ENCODE measurements around the gene PVALEF. TPM values are rescaled to one million over a fixed set of nuclear protein-coding genes. Genes with fewer than 3 reads are reported as not detected.

Gene PVALEF
- total RNA-seq, 4 donors from 2014 or later, result not detected

- H3K27me3 ChIP-seq, result no peaks in the 10 kb centered on the region
- TF ChIP-seq CTCF (IDR thresholded peaks at IDR 0.05), result no peak
- no peak for TF ChIP-seq POLR2A (IDR thresholded peaks at IDR 0.05)
- H3K27ac ChIP-seq, result no peak overlapping the region
- intact Hi-C loops (cut with DNase I), result no loop called here
- no peak overlapping the region for H3K4me3 ChIP-seq (replicated peaks in 1 of 3)
- H3K36me3 ChIP-seq, result no peaks in the 10 kb centered on the region
- H3K4me1 ChIP-seq, result no peaks in the 10 kb centered on the region
- no peaks in the 10 kb centered on the region for H3K9me3 ChIP-seq
- DNase-seq, result peak in 1 of 2 donors; percentile 5
- WGBS, 2 donors, result 81 to 85% methylated on average over 20 to 28 of the region's 38 CpGs
These were observed 28.3 kb downstream of the PVALEF start for GRCh38 chr17:81193470-81194224.

GRCh38 chr17:81194225-81194760 lies 29.0 kb downstream of the PVALEF start:
- 85 to 94% methylated on average over 12 to 21 of the region's 21 CpGs for WGBS, 2 donors
- no peak for DNase-seq
- Histone ChIP-seq H3K27me3 (no peaks in the 10 kb centered on the region), H3K4me1 (no peaks in the 10 kb centered on the region), H3K27ac (no peak overlapping the region), H3K4me3 (replicated peaks in 1 of 3) (no peak overlapping the region), H3K36me3 (no peaks in the 10 kb centered on the region), H3K9me3 (no peaks in the 10 kb centered on the region)
- no peak for TF ChIP-seq POLR2A (IDR thresholded peaks at IDR 0.05)
- TF ChIP-seq CTCF (IDR thresholded peaks at IDR 0.05), result no peak
- intact Hi-C loops (cut with DNase I), result no loop called here

- no peak for TF ChIP-seq CTCF (IDR thresholded peaks at IDR 0.05)
- no peak for TF ChIP-seq POLR2A (IDR thresholded peaks at IDR 0.05)
- intact Hi-C loops (cut with DNase I), result no loop called here
- no peaks in the 10 kb centered on the region for H3K9me3 ChIP-seq
- H3K27me3 ChIP-seq, result no peaks in the 10 kb centered on the region
- 92 to 93% methylated on average over 10 to 26 of the region's 37 CpGs for WGBS, 2 donors
- DNase-seq, result no peak
- H3K4me3 ChIP-seq (replicated peaks in 1 of 3), result no peak overlapping the region
- H3K4me1 ChIP-seq, result no peaks in the 10 kb centered on the region
- H3K27ac ChIP-seq, result no peak overlapping the region
- no peaks in the 10 kb centered on the region for H3K36me3 ChIP-seq
These were observed 29.9 kb downstream of the PVALEF start for GRCh38 chr17:81194941-81195901.

- Histone ChIP-seq H3K27ac (no peak overlapping the region), H3K4me3 (replicated peaks in 1 of 3) (no peak overlapping the region), H3K27me3 (no peaks in the 10 kb centered on the region), H3K4me1 (no peaks in the 10 kb centered on the region), H3K9me3 (no peaks in the 10 kb centered on the region), H3K36me3 (no peaks in the 10 kb centered on the region)
- no peak for TF ChIP-seq POLR2A (IDR thresholded peaks at IDR 0.05)
- intact Hi-C loops (cut with DNase I), result no loop called here
- DNase-seq, result no peak
- WGBS, 2 donors, result 82% methylated on average over 3 of the region's 14 CpGs; no CpG with 5 or more reads in 1 of the 2 donors
These were observed 30.7 kb downstream of the PVALEF start for GRCh38 chr17:81195941-81196495.
